ENCODE measurements around the gene WDSUB1. TPM values are rescaled to one million over a fixed set of nuclear protein-coding genes. Genes with fewer than 3 reads are reported as not detected.

The WDSUB1 gene
- total RNA-seq, 1 experiment from 2014 or later, result 6.4 TPM

DNA sequence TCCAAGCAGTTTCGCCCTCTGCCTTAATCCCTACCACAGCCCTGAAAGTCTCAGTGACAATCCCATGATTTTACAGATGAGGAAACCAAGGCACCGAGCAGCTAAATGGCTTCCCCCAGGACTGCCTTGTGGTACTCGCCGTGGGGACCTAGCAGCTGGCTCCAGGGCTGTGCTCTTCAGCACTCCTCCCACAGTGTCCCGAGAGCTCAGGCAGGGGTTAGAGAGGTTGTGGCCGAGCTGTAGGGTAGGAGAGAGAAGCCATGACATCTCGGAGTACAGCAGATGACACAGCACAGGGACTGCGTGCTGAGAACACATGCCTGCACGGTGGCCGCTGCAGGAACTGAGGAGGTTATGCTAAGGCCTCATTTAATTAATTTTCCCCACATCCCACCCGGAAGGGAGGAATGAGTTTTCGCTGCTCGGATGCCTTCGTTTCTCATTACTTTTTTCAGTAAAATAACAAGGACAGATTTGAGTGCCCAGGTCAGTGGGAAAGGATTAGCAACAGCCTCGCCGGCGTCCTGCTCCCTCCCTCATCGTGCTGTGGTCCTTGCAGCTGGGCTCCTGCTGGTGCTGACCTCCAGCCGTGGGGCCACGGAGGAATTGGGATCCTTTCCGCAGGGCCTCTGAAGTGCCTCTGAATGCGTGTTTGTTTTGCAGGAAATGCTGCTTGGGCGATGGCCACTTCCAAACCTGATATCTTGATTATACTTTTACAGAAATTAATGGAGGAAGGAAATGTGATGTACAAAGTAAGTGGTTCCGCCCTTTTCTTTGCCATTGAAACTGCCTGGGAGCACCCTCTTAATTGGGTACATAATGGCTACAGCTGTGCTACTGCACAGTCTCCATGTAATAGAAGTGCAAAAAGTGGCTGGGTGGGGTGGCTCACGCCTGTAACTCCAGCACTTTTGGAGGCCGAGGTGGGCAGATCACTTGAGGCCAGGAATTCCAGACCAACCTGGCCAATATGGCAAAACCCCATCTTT, 61.2 kb downstream of the WDSUB1 start:
- DNase-seq (ENCODE audit: low read depth), result no peak

DNA sequence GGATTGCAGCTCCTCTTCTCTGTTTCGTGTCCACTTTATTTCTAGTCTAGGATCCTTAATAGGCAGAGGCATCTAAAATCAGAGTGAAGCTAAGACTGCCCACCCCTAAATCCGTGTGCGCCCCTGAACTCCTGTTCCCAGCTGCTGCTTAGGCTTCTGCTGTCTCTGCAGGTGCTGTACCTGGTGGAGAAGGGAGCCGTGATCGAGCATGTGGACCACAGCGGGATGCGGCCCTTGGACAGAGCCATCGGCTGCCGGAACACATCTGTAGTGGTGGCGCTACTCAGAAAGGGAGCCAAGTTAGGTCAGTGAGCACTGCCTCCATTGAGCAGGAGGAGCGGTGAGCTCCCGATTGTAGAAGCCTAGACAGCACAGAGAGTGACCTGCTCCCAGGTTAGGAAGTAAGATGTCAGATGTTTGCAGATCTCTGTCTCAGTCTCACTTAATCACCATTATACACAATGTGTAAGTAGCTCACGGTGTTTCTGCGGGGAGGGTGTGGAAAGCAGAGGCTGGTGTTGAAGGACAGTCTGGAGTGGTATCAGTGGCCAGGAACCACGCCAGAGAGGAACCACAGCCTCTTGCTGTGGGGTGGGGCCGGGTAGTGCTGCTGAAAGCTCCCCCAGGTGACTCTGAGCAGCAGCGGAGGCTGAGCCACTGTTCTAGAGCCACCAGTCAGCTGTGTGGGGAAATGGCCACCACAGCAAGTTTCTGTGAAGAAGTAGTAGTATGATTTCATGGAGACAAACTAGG, 62.3 kb downstream of the WDSUB1 start:
- DNase-seq (ENCODE audit: low read depth), result no peak

DNA sequence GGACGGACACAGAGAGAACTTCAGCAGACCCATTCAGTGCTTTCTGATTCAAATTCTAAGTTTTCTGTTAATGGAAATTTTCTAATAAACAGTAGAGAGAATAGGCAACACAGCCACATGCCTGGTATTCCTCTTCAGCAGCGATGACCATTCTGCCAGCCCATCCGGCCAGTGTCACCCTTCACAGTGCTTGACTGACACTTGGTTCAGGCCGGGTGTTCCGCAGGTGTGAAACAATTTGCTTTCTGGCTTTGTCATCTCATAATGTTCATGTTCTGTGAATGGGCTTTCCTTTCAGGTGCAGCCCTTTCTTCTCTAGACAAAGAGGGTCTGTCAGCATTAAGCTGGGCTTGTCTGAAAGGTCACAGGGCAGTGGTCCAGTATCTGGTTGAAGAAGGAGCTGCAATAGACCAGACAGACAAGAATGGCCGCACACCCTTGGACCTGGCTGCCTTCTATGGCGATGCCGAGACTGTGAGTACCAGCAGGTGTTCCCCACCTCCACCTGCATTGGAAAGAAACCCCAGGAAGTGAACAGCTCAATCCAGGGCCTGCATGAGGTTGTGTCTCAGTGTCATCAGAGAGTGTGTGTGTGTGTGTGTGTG, 67.0 kb downstream of the WDSUB1 start:
- no peak for DNase-seq (ENCODE audit: low read depth)

DNA sequence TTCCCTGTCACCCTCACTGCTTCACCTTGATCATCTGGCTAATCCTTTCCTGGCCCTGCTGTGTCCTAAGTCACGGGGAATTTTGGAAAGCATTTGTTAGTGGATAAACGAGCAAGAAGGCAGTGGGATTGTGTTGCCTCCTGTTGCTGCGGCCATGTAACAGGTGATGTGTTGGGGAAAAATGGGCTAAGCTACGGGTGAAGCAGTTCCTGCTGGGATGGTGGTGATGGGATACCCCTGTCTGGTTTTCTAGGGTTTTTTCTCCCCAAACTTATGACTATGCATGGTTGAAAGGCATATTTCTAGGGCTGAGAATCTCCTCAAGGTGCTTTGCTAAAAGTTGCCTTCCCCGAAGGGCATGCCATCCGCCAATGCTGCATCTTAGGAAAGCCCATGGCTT, 68.1 kb downstream of the WDSUB1 start:
- DNase-seq (ENCODE audit: low read depth), result no peak

DNA sequence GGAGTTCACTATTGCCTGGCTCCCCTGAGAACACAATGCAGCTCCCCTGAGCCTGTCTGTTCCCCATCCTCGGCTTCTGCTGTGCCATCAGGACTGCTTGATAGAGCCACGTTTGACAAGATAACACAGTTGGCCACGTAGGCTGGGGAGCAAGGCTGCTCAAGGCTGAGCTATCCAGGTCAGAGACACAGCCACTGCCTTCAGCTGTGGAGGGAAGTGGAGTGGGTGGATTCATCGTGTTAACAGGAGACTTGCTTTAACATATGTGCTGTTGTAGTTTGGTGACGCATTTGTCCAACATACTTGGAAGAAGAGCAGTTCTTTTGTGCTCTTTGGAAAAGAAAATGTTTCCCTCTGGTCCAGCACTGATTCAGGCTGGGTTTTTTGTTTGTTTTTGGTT, 68.8 kb downstream of the WDSUB1 start:
- DNase-seq (ENCODE audit: low read depth), result no peak

DNA sequence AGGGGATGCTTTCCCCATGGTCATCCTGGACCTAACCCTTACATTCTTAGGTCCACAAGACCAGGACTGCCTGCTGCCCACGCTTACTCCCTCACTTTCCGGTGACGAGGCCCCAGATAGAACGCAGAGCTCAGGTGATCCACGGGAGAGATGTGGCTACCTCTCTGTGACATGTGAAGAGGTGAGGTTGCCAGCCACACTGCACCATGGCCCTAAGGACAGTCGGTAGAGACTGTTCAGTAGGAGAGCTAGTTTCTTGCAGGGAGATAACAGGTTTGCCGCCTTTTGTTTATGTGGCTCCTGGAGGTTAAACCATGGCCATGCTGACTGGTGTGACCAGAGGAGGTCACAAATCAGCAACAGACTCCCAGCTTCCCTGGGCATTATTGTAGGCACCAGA, 71.4 kb downstream of the WDSUB1 start:
- no peak for DNase-seq (ENCODE audit: low read depth)

DNA sequence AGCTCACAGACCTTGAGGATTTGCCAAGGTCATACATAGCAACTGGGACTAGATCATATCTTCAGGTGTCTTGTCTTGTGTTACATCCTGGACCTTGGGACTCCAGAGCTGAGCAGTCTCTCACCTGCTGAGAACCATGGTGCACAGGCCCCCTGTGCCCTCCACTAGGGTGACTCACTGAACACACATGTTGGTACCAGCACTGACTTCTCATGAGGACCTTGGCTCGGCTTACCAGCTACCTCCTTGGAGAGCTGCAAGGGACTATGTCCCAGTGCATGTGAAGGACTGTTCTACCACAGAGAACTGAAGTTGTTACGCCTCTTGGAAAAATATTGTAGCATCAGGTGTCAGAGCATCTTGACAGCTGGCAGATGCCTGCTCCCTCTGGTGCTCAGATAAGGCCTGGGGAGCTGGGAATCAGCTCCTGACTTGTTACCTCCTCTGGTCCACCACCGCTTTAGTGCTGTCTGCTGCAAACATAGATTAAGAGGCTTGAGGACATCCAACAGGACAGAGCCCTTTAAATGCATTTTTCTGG, 72.1 kb downstream of the WDSUB1 start:
- DNase-seq (ENCODE audit: low read depth), result no peak

DNA sequence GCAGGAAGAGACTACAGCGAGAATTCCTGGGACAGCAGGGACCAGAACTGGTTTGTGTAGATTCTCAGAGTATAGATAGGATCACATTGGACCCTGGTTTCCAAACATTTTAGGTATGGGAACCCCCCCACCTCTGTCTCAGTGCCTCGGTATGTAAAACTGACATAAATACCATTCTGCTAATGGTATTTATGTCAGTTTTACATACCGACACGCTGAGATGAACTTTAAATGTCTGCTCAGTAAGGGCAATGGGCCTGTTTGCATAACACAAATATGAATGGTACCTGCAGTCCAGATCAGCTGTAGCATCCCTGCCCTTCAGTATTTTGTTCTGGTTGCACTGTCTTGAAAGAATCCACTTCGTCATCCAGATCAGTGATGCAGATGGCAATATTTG, 73.2 kb downstream of the WDSUB1 start:
- no peak for DNase-seq (ENCODE audit: low read depth)

DNA sequence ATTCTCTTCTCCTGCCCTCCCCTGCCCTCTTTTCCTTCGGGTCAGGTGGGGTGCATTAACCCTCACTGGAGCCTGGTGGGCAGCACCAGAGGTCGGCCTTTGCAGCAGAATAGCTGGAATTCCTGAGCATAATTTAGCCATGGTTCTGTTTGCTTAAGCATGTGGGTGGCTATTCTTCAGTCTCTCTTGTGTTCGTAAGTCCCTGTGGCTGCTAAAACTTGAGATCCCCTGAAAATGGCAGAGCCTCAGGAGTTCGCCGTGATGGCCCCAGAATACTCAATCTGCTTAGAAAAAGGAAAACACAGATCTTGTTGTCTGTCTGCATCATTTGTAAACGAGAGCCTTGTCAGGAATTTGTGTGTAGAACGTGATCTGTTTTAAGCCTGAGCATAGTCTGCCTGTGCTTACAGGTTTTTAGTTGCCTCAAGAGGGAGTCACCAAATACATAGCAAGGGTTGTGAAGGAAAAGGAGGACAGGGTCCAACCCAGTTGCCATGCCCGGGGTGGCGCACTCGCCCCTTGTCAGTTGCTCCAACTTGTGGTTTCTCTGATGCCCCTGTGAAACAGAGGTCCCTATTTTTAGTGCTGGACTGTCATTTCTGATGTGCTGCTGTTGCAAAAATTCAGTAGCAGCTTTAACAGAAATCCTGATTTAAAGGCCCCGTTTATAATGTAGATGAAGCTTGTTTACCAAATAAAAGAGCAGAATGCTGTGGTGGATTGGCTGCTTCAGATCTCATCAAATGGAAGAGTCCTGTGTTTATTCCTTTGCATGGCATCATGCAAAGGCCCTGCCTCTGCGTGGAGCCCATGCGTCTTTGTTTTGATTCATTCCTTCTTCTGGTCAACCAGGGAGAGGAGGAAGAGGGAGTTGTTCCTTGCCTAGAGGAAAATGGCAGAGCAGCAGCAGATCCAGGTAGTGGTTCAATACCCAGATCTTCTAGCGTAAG, 74.8 kb downstream of the WDSUB1 start:
- no peak for DNase-seq (ENCODE audit: low read depth)

DNA sequence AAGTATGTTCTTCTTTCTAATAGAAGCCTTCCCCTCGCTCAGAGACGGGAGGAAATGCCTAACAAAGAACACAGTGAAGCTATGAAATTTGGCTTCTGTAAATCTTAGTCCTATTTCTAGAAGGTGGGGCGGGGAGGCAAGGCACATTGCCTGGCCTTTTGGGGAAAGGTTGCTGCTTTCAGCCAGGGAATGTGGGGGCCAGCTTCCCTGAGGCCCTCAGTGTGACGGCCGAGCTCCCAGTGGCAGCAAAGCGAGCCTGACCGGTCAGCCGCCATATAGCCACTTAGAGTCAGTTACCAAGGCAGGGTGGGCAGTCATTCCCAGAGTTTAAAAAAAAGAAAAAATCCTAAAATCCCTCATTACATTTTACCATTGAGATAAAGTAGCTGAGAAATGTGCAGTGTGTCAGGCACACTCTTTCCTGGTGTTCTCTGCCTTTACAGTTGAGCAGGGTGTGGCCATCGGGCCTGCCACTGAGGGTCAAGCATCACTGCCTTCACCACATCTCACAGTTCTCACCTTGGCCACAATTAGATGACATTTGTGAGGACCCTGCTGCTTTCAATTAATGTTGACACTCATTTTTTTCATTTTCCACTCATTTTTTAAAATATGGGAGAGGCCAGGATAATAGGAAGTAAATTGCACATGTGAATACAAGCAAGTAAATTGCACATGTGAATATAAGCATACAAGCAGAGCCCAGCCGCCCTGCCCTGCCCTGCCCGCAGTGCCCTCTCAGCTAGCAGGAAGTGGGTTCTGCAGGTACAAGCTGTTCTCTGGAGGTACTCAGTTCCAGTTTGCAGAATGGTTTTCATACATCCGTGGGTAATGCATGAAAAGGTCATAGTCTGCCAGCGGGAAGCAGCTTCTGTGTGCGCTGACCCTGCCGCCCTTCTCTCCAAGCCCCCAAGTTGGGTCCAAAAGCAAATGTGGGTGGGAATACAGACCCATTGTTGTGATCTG, 76.9 kb downstream of the WDSUB1 start:
- DNase-seq (ENCODE audit: low read depth), result no peak

DNA sequence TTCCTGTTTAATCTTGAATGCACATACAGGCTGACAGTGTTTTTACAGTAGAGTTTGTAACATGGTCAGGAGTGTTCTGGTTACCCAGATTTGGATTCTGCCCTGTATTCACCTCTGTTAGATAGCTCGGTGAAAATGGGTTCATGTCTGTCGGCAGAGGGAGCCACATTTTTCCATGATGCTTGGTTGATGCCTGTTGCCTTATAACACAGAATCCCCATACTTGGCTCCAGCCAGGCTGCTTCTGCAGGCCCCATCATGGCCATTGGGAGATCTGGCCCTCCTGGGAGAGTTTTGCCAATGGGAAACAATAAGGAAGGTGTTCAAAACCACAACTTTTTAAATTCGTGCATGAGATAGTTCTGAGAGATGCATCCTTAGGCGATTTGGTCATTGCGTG, 78.1 kb downstream of the WDSUB1 start:
- DNase-seq (ENCODE audit: low read depth), result no peak

DNA sequence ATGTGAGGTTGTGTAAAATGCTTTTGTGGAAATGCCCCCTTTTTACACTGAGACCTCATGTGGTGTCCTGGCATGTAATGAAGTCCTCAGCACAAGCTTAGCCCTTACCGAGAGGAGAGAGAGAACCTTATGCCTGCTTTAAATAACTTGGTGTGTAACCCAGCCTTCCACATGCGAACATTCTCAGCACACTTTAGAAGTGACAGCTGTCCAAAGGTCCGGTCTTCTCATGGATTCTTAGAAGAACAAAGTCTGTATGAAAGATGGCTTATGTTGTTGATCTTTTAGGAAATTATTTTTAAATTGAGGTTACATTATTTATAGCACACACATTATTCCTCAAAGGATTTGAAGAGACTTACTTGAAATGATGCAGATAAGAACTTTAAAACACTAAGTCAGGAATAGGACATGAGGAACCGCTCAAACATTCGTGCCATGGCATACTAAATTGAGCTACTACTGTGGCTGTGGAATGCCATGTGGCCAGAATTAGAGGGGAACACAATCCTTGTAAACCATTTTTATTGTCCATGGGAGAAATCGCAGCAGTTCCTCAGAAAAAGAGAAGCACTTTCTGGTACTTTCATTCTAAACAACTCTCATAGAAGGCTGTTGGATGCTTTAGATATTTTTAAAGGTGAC, 79.6 kb downstream of the WDSUB1 start:
- no peak for DNase-seq (ENCODE audit: low read depth)

DNA sequence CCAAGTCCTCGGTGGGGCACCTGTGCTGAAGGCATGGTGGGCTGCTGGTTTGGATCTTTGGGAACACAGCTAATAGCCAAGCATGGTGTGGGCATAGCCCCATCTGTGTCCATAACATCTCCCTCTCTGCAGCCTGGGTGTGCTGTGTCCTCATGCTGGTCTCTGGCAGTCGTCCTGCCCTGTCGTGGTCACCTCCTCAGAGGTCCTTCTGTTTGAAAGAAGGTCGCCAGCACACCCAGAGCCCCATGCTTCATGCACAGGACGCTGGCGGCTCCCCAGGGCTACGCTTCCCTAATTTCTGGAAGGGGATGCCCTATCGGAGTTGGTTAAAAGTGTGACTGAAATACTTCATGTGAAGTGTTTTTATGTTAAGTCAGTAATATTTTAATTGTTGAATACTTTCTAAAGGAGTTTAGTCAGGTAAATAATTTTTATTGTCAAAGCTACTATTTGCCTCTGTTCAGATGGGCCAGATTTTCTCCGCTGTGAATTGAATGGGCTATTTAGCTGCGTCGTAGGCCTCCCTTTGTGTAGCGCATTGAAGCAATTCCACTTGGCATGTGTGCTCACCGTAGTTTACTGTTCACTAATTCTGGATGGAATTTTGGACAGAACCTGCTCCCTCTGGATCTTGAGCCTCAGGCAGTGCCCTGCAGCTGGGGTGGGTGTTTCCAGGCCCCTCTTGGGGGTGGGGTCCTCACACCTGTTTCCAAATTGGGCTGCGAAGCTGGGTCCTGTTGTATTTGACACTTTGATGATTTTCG, 81.9 kb downstream of the WDSUB1 start:
- DNase-seq (ENCODE audit: low read depth), result no peak

DNA sequence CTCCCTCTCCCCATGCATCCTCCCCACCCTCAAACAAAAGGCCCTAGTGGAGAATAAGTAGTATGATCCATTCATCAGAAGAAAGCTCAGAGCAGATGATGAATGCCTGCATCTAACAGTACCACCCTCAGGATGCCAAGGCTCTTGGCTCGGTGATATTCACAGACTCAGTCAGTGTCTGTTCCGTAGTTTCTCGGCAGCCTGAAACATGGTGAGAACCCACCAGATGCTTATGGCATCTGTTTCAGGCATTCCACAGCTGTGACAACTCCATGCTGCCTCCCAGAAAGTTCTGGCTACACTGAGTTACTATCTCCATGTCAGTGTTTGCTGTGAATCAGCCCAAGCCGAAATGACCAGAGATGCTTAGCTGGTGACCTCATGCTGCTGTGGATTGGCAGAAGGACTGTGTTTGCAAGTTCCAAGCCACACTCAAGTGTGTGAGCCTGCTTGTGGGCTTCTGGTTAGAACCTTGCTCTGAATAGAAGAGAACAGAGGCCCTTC, 83.9 kb downstream of the WDSUB1 start:
- peak; percentile 98 for DNase-seq (ENCODE audit: low read depth)

DNA sequence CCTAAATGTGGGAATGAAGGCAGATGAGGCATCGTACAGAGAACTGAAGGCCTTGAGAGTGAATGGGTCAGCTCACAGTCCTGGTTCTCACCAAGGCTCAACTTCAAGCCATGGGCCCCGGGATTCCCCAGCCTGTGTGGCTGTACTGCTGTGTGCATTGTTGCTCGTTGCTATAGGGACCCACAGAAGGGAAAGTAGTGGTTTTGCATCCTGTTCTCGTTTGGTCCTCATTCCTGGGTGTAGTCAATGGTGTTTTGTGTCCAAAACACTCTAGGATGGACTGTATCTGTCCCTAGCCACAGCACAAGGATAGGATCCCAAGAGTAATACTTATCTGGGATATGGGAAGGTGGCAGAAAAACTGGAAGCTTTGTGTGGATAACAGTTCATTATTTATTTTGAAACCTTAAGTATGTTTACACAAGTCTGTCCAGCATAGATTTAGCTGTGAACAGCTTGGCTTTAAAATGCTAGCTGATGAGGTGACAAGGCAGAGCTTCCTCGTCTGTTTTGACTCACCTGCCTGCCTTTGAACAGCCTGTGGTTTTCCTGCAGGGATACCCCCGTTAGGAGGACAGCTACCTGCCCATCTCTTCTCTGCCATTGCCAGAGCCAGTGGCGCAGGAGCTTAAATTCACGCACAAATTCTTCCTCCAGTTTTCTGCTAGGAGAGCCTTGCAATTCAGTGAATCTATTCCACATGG, 85.0 kb downstream of the WDSUB1 start:
- DNase-seq (ENCODE audit: low read depth), result no peak

DNA sequence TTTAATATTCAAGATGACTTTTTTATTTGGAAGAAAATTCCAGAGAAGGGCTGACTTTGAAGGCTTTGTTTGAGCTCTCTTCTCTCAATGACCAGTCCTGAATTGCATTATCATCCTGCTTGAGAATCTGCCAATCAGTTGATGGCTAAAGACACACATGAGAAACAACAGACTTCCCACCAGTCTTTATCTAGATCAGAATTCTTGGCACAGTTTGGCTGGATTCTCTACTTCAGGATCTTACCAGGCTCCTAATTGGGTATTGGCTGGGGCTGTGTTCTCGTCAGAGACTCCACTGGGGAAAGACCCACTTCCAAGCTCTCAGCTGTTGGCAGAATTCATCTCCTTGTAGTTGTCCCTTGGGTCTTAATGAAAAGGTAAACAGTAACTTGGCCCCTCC, 86.0 kb downstream of the WDSUB1 start:
- no peak for DNase-seq (ENCODE audit: low read depth)

DNA sequence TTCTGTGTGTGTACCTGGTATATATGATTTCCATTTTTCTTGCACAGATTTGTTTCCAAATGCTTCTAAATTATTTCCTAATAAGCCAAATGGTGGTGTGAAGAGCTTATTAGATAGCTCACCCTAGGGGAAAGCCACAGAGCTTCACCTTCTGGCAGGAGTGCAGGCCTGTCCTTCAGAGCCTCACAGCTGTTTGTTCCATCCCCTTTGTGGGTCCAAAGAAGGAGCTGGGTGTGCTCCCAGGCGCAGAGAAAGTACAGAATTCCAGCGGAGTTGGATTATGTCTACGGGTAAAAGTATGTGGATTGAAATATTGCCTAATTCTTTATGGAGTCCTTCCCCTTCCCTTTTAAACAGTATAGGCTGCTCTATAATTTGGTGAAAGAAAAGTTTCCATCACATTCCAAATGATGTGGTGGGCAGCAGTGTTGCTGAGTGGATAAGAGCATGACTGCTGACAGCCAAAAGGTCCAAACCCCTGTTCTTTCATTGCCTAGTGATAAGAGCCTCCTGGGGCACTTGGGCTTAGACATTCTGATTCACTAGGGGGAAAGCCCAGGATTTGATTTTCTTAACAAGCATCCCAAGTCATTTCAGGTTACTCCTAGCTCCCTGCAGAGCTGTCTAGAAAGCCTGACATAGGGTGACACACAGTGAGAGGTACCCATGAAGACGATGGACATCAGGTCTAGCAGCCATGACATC, 86.6 kb downstream of the WDSUB1 start:
- DNase-seq (ENCODE audit: low read depth), result peak; percentile 46
